Activated CD4-positive, alpha-beta memory T cell treated with anti-CD3 and anti-CD28 coated beads, Interleukin-2, amount 10 ng/mL, durations not matched to agents 7 days and 5 days (primary cell): ENCODE measurements around the gene GPR85. TPM values are rescaled to one million over a fixed set of nuclear protein-coding genes. Genes with fewer than 3 reads are reported as not detected.
"Not testable (repeated sequence)": the region's sequence is repeated elsewhere in the genome, so short reads cannot be mapped to it uniquely, and the experiment has no call there.

Experiments used
- CTCF ChIA-PET: fragments of 350-600 bp; sonication (Branson Sonifier 250); formaldehyde crosslinking; loops from one replicate; lab custom pipeline; 2021; ENCODE audit warnings: antibody characterized with exemption, inconsistent platforms; lab: Charles Lee
- POLR2A ChIA-PET: fragments of 350-600 bp; sonication (Branson Sonifier 250); formaldehyde crosslinking; loops from one replicate; lab custom pipeline; 2021; ENCODE audit warnings: antibody characterized with exemption; lab: Charles Lee
- DNase-seq: peaks from one replicate; pipeline ENCODE4 v3.0.0-alpha.2; 2020
- H3K27ac Mint-ChIP-seq: one replicate; pipeline ENCODE4 v1.8.0; 2021; ENCODE audit warnings: mild to moderate bottlenecking, mixed read lengths
- H3K27me3 Mint-ChIP-seq: one replicate; pipeline ENCODE4 v1.8.0; 2021; ENCODE audit warnings: mixed read lengths
- H3K36me3 Mint-ChIP-seq: one replicate; pipeline ENCODE4 v1.8.0; 2021; ENCODE audit warnings: low read depth, mixed read lengths
- H3K4me1 Mint-ChIP-seq: one replicate; pipeline ENCODE4 v1.8.0; 2021; ENCODE audit warnings: mixed read lengths
- H3K4me3 Mint-ChIP-seq: one replicate; pipeline ENCODE4 v1.8.0; 2021; ENCODE audit warnings: mild to moderate bottlenecking, mixed read lengths
- H3K9me3 Mint-ChIP-seq: one replicate; pipeline ENCODE4 v1.8.0; 2021; ENCODE audit warnings: mixed read lengths
- total RNA-seq, 2 experiments: library from RNA; stranded (reverse); gene quantifications; one replicate each; pipeline ENCODE4 v1.2.3, GENCODE V29; 2021

Gene GPR85
- total RNA-seq, 2 experiments from 2014 or later, result not detected

- DNase-seq, result no peak
- Mint-ChIP-seq H3K4me3 (no peak overlapping the region), H3K4me1 (no peaks in the 10 kb centered on the region), H3K36me3 (no peaks in the 10 kb centered on the region), H3K27ac (no peak overlapping the region), H3K27me3 (no peaks in the 10 kb centered on the region), H3K9me3 (no peaks in the 10 kb centered on the region)
- ChIA-PET POLR2A (no interaction called here), CTCF (no interaction called here)
These were observed 15.2 kb downstream of the GPR85 start for GRCh38 chr7:113071465-113071864.

GRCh38 chr7:113062499-113062898 is 24.1 kb downstream of the GPR85 start:
- DNase-seq, result no peak
- Mint-ChIP-seq H3K27me3 (peaks cover 2% of the 10 kb centered on the region), H3K27ac (no peak overlapping the region), H3K4me3 (no peak overlapping the region), H3K9me3 (no peaks in the 10 kb centered on the region), H3K4me1 (no peaks in the 10 kb centered on the region), H3K36me3 (no peaks in the 10 kb centered on the region)
- ChIA-PET CTCF (no interaction called here), POLR2A (no interaction called here)

- H3K4me3 Mint-ChIP-seq, result no peak overlapping the region
- ChIA-PET CTCF (no interaction called here), POLR2A (no interaction called here)
- no peak for DNase-seq
- H3K27me3 Mint-ChIP-seq, result peaks cover 2% of the 10 kb centered on the region
- no peaks in the 10 kb centered on the region for H3K9me3 Mint-ChIP-seq
- H3K27ac Mint-ChIP-seq, result no peak overlapping the region
- no peaks in the 10 kb centered on the region for H3K36me3 Mint-ChIP-seq
- no peaks in the 10 kb centered on the region for H3K4me1 Mint-ChIP-seq
These were observed 26.5 kb downstream of the GPR85 start for GRCh38 chr7:113060100-113060499.

GRCh38 chr7:113054938-113055337 is 31.7 kb downstream of the GPR85 start:
- Mint-ChIP-seq H3K36me3 (no peaks in the 10 kb centered on the region), H3K9me3 (no peaks in the 10 kb centered on the region), H3K4me1 (no peaks in the 10 kb centered on the region), H3K27ac (no peak overlapping the region), H3K27me3 (no peaks in the 10 kb centered on the region), H3K4me3 (no peak overlapping the region)
- CTCF ChIA-PET, result no interaction called here
- DNase-seq, result no peak
- POLR2A ChIA-PET, result no interaction called here

GRCh38 chr7:113054272-113054671 is 32.4 kb downstream of the GPR85 start:
- H3K4me3 Mint-ChIP-seq, CTCF ChIA-PET, H3K27ac Mint-ChIP-seq, H3K27me3 Mint-ChIP-seq, H3K9me3 Mint-ChIP-seq, H3K36me3 Mint-ChIP-seq, DNase-seq, H3K4me1 Mint-ChIP-seq, POLR2A ChIA-PET: not testable (repeated sequence)

- CTCF ChIA-PET, H3K4me3 Mint-ChIP-seq, H3K36me3 Mint-ChIP-seq, DNase-seq, H3K27me3 Mint-ChIP-seq, POLR2A ChIA-PET, H3K4me1 Mint-ChIP-seq, H3K9me3 Mint-ChIP-seq, H3K27ac Mint-ChIP-seq: not testable (repeated sequence)
These were observed 37.4 kb downstream of the GPR85 start for GRCh38 chr7:113049221-113049620.

- no peaks in the 10 kb centered on the region for H3K4me1 Mint-ChIP-seq
- CTCF ChIA-PET, result no interaction called here
- H3K9me3 Mint-ChIP-seq, result no peaks in the 10 kb centered on the region
- H3K27ac Mint-ChIP-seq, result no peak overlapping the region
- POLR2A ChIA-PET, result no interaction called here
- H3K27me3 Mint-ChIP-seq, result no peaks in the 10 kb centered on the region
- H3K4me3 Mint-ChIP-seq, result no peak overlapping the region
- H3K36me3 Mint-ChIP-seq, result no peaks in the 10 kb centered on the region
- no peak for DNase-seq
These were observed 40.2 kb downstream of the GPR85 start for GRCh38 chr7:113046453-113046852.

- H3K4me1 Mint-ChIP-seq, result no peaks in the 10 kb centered on the region
- H3K36me3 Mint-ChIP-seq, result no peaks in the 10 kb centered on the region
- H3K9me3 Mint-ChIP-seq, result no peaks in the 10 kb centered on the region
- H3K27me3 Mint-ChIP-seq, result no peaks in the 10 kb centered on the region
- no peak overlapping the region for H3K27ac Mint-ChIP-seq
- H3K4me3 Mint-ChIP-seq, result no peak overlapping the region
- CTCF ChIA-PET, result no interaction called here
- DNase-seq, result no peak
- POLR2A ChIA-PET, result no interaction called here
These were observed 41.2 kb downstream of the GPR85 start for GRCh38 chr7:113045379-113045778.

GRCh38 chr7:113044394-113044793 is 42.2 kb downstream of the GPR85 start:
- POLR2A ChIA-PET, result no interaction called here
- no peaks in the 10 kb centered on the region for H3K27me3 Mint-ChIP-seq
- H3K36me3 Mint-ChIP-seq, result no peaks in the 10 kb centered on the region
- CTCF ChIA-PET, result no interaction called here
- H3K4me3 Mint-ChIP-seq, result no peak overlapping the region
- no peak for DNase-seq
- no peak overlapping the region for H3K27ac Mint-ChIP-seq
- H3K9me3 Mint-ChIP-seq, result no peaks in the 10 kb centered on the region
- no peaks in the 10 kb centered on the region for H3K4me1 Mint-ChIP-seq

- Mint-ChIP-seq H3K36me3 (no peaks in the 10 kb centered on the region), H3K4me1 (no peaks in the 10 kb centered on the region), H3K4me3 (no peak overlapping the region), H3K27me3 (no peaks in the 10 kb centered on the region), H3K27ac (no peak overlapping the region), H3K9me3 (no peaks in the 10 kb centered on the region)
- ChIA-PET CTCF (no interaction called here), POLR2A (no interaction called here)
- no peak for DNase-seq
These were observed 45.8 kb downstream of the GPR85 start for GRCh38 chr7:113040849-113041248.

GRCh38 chr7:113033959-113034358 is 52.7 kb downstream of the GPR85 start:
- Mint-ChIP-seq H3K4me1 (no peaks in the 10 kb centered on the region), H3K27ac (no peak overlapping the region), H3K27me3 (peaks cover 1% of the 10 kb centered on the region), H3K36me3 (no peaks in the 10 kb centered on the region), H3K4me3 (no peak overlapping the region), H3K9me3 (no peaks in the 10 kb centered on the region)
- ChIA-PET CTCF (no interaction called here), POLR2A (no interaction called here)
- no peak for DNase-seq

Other genes with a start within 250 kb of the GPR85 start
- 10 to 100 TPM; 23.1 to 24.8 TPM for gene SMIM30, start 31.7 kb upstream of the GPR85 start, total RNA-seq